ENCODE measurements around the gene MRPL16.
"Not testable (repeated sequence)": the region's sequence is repeated elsewhere in the genome, so short reads cannot be mapped to it uniquely, and the experiment has no call there.

The MRPL16 gene

GRCh38 chr11:59810189-59810910, at the start of gene MRPL16:
TSS of gene MRPL16 (minus strand) at chr11:59810778. CDS start at chr11:59810658, 120 bp downstream.
- peak; percentile 79 for DNase-seq (ENCODE audit: low read depth)

DNA sequence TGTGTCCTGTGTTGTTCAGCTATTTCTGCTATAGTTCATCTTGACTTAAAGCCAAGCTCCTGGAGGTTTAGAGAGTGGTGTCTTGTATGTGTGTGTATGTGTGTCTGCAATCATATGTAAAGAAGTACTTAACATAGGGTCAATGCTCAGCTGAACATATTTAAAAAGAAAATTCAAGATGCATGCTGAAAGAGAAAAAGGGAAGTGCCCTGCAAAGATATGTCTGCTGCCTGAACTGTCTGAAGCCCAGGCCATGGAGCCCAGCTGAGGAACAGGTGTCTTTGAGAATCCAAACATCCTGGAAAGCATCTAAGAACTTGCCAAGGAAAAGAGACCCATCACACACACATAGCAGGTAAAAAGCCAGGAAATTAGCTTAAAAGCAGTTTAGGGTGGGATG, 49.1 kb upstream of the MRPL16 start:
- DNase-seq (ENCODE audit: low read depth): no peak

DNA sequence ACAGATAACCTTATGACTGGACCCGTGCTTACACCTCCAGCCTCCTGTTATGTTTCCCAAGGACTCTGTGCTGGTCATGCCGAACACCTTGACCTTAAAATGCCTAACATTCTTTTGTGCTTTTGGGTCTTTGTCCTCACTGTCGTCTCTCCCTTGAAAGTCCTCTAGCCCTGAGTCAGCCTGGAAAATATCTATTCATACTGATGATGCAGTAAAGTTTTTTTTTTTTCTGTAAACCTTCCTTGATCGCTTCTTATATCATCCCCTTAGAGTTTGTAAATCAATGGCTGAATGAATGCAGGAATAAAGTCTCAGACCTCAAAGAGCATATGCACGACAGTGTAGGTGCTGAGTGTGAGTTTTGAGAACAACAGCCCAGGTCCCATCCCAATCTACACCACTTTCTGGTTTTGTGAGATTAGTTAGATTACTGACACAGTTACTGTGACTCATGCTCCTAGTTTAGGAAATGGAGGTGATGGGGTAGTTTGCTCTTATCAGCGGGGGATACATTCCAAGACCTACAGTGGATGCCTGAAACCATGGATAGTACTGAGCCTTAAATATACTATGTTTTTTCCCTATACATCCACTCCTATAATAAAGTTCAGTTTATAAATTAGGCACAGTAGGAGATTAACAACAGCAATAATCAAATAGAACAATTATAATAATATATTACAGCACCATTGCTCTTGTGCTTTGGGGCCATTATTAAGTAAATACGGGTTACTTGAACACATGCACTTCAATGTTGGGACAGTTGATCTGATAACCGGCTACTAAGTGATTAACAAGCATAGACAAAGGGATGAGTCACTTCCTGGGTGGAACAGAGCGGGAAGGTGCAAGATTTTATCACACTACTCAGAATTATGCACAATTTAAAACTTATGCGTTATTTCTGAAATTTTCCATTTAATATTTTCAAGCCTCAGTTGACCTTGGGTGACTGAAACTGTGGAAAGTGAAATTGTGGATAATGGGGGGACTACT, 47.2 kb upstream of the MRPL16 start:
- DNase-seq (ENCODE audit: low read depth): no peak

DNA sequence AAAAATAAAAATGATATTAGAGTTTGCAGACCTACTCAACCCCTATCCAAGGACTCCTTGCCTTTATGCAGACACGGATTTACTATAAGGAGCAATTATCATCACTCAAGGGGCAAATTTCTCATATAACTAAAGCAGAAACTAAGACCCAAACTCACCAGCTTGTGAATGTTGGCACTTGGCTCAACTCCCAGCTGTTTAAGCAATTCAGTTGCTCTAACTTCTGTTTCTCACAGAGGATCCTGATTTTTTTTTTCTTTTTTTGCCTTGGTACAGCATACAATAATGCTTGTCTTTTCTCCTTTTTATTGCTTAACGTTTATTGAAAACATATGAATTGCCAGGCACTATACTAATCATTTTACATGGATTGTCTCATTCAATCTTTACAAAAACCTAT, 44.3 kb upstream of the MRPL16 start:
- DNase-seq (ENCODE audit: low read depth): no peak

DNA sequence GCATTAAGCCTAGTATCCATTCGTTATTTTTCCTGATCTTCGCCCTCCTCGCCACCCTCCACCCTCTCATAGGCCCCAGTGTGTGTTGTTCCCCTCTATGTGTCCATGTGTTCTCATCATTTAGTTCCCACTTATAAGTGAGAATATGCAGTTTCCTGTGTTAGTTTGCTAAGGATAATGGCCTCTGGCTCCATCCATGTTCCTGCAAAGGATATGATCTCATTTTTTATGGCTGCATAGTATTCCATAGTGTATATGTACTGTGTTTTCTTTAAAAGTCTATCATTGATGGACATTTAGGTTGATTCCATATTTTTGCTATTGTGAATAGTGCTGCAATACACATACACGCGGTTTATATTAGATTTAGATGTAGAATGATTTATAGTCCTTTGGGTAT, 40.8 kb upstream of the MRPL16 start:
- DNase-seq (ENCODE audit: low read depth): not testable (repeated sequence)

GRCh38 chr11:59849551-59849950, 39.0 kb upstream of the MRPL16 start:
- DNase-seq (ENCODE audit: low read depth): not testable (repeated sequence)

DNA sequence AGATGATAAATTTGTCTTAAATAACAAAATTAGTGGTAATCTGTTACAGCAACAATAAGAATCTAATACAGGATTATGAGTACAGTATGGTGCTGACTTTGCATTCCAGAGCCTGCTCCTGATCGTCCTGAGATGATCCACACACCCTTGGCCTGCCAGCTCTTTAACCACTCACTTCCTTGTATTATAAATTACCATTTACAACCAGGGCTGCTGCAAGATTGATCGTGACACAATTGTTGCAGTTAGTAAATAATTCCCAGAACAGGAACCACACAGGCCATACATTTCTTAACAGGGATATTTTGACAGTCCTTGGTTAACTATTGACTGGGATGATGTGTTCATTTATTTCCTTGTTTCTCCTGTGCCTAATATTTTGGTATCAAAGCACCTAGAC, 38.6 kb upstream of the MRPL16 start:
- no peak for DNase-seq (ENCODE audit: low read depth)

DNA sequence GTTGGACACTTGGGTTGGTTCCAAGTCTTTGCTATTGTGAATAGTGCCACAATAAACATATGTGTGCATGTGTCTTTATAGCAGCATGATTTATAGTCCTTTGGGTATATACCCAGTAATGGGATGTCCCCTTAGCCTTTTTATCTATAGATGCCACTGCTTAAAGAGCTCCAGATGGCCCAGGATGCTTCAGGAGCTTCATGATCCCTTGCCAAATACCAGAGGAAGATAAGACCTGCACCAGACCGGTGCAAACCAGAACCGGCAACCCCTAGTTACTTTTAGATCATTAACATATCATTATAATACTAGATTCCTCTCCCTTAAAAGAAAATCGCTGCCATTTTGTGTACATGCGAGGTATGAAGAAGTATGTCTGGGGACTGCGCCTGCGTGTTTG, 37.9 kb upstream of the MRPL16 start:
- not testable (repeated sequence) for DNase-seq (ENCODE audit: low read depth)

- DNase-seq (ENCODE audit: low read depth): no peak
Observed at GRCh38 chr11:59847626-59848025, 37.0 kb upstream of the MRPL16 start.

DNA sequence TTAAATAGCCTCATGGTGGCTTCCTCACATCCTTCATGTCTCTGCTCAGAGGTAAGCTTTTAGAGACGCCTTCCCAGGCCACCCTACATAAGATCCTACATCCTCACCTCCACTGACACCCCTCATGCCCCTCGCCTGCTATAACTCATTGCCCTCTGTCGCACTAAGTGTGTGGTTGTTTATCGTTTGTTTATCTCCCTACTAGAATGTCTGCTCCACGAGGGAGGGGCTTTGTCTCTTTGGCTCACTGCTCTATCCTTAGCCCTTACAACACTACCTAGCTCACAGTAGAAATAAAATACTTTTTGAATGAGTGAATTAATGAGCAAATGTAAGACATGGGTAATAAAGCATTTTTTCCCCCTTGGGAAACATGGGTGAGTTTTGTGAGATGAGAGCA, 36.0 kb upstream of the MRPL16 start:
- no peak for DNase-seq (ENCODE audit: low read depth)

GRCh38 chr11:59845399-59845798, 34.8 kb upstream of the MRPL16 start, which contains the start of gene CBLIF:
TSS of gene CBLIF (minus strand) at chr11:59845499. CDS start at chr11:59845453, 46 bp downstream.
- no peak for DNase-seq (ENCODE audit: low read depth)

GRCh38 chr11:59842316-59842715, 31.7 kb upstream of the MRPL16 start:
- no peak for DNase-seq (ENCODE audit: low read depth)

GRCh38 chr11:59841514-59841913, 30.9 kb upstream of the MRPL16 start:
- no peak for DNase-seq (ENCODE audit: low read depth)

DNA sequence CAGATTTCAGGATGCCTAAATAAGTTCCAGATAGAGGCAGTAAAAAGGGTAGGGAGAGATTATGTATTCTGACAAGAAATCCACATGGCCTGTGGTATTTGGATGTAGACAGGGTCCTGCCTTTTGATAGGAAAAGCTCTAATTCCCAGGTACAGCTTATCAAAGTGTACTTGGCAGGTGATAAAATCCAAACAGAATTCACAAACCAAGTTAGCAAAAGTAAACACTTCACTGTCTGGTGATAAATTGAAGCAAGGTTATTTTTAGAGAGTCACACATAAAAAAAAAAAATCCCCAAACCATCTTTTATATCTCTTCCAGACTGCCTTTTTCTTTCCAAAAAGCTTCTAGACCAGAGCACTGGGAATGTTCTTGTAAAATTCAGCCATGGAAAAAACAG, 29.0 kb upstream of the MRPL16 start:
- DNase-seq (ENCODE audit: low read depth): no peak

DNA sequence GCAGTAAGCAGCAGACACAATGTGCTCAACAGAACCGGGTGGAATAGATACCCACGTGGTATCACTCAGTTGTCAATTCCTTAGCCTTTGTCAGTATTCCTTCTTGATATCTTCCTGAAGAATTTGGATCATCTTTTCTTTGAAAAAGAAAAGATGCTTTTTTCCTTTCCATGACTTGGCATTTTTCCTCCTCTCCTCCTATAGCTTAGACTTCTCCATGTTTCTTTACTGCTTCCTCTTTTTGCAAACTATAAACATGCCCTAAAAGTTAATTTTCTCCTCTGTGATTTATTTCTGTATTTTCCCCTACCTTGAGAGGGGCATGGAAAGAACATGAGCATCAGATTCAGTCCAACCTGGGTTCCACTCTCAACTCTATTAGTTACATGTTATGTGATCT, 23.0 kb upstream of the MRPL16 start:
- DNase-seq (ENCODE audit: low read depth): no peak

DNA sequence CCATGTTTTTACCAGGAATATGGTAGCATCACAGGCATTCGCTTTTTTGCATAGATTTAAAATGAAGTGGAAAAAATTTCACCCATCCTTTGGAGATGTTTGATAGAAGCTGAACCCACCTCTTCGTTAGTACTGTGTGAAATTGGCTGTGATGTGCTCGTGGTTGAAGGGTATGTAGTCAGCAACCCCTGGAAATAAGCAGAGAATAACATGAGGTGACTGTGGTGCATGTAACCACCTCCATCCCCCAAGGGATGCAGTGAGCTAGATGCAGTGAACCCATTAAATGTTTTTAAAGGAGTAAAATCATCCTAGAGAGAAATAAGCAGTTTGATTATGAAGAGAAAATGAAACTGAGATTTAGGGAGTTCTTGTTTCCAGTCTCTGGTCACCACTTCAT, 18.8 kb upstream of the MRPL16 start:
- DNase-seq (ENCODE audit: low read depth): no peak

DNA sequence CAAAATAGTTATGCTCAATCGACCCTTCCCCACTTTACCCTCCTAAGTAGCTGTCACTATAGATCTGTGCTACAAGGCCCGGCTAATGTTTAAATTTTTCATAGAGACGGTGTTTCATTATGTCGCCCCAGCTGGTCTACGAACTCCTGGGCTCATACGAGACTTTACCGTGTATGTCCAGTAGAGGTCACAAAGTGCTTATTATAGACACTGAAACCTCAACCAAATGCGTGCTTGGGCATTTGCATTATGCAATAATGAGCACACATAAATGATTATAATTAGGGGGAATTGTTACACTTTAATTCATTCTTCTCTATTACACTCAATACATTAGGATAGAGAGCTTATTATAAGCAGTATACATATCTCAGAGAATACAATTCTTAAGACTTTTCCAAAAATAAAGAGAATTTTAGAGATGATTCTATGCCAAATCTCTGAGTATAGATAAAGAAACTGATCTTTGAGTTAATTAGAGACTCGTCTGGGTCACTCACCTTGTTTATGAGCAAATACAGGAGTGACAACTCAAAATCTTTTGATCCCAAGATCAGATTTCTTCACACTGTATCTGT, 12.5 kb upstream of the MRPL16 start:
- no peak for DNase-seq (ENCODE audit: low read depth)

DNA sequence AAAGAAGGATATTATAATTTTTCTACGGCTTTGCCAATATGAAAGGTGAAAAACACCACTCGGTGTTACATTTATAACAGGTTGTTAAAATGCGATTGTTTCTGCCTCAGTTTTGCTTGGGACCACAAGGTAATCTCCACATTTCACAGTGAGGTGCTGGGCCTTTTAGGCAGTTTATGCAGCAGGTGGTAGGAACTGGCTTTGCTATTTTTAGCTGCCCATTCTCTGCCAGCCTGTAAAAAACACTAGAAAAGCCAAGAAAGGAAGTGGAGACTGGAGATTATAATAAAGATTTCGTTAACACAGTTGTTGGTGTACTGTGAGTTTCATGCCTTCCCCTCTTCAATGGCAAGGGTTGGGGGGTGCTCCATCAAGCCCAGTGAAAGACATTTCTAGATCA, 8.0 kb upstream of the MRPL16 start:
- DNase-seq (ENCODE audit: low read depth): no peak

GRCh38 chr11:59816434-59816833, 5.9 kb upstream of the MRPL16 start:
- not testable (repeated sequence) for DNase-seq (ENCODE audit: low read depth)

DNA sequence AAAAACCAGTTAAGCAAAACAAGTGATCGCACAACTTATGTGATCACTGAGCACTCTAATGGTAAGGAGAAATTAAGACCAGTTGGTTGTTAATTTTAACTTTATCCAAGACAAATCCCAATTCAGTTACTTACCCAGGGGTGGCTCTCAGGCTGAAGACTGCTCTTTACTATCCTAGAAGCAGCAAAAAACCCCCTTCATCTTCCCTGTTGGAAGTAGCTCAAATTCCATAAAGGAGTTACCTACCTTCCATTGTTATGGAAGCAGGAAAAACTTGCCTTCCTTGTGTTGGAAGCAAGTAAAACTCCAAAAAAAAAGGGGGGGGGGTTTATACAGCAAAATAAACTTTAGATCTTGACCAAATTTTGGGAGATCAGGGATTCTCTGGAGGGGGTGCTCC, 5.2 kb upstream of the MRPL16 start:
- no peak for DNase-seq (ENCODE audit: low read depth)

- DNase-seq (ENCODE audit: low read depth): no peak
Observed at GRCh38 chr11:59814021-59814420, 3.4 kb upstream of the MRPL16 start.

- no peak for DNase-seq (ENCODE audit: low read depth)
Observed at GRCh38 chr11:59813364-59813763, 2.8 kb upstream of the MRPL16 start.

DNA sequence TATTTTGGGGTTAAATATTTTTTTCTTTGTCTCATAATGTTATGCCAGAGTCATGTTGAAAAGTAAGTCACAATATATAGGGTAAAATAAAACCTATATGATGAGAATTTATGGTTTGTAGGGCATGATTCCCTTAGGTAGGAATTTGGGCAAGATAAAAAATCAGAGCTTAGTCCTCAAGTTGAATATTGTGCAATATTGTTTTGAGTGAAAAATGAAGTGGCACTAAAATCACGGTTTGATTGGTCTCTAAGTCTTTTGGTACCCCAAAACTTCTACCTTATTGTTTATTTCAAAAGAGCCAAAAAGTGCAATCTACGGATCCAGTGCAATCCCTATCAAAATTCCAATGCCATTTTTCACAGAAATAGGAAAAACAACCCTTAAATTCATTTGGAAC, 1.6 kb upstream of the MRPL16 start:
- DNase-seq (ENCODE audit: low read depth): no peak

Data from stimulated activated CD8-positive, alpha-beta memory T cell treated with anti-CD3 and anti-CD28 coated beads, Interleukin-12 subunit alpha, Interleukin-12 subunit beta, amount 100 ng/mL, for 4 hours (primary cell).